Activated naive CD8-positive, alpha-beta T cell (primary cell): ENCODE data around the gene C9orf153.

Source experiments
- H3K27ac Mint-ChIP-seq: one replicate; pipeline ENCODE4 v1.8.0; 2021; ENCODE audit warnings: mixed read lengths
- H3K27me3 Mint-ChIP-seq: one replicate; pipeline ENCODE4 v1.8.0; 2021; ENCODE audit warnings: mixed read lengths
- H3K36me3 Mint-ChIP-seq: one replicate; pipeline ENCODE4 v1.8.0; 2021; ENCODE audit warnings: mixed read lengths
- H3K4me1 Mint-ChIP-seq: one replicate; pipeline ENCODE4 v1.8.0; 2021; ENCODE audit warnings: low read depth, mixed read lengths
- H3K4me3 Mint-ChIP-seq: one replicate; pipeline ENCODE4 v1.8.0; 2021; ENCODE audit warnings: mild to moderate bottlenecking, mixed read lengths
- H3K9me3 Mint-ChIP-seq: one replicate; pipeline ENCODE4 v1.8.0; 2021; ENCODE audit warnings: low read depth, mixed read lengths

Gene C9orf153

GRCh38 chr9:86281593-86282076, 22.2 kb upstream of the C9orf153 start:
- peaks cover 53% of the 10 kb centered on the region for H3K4me1 Mint-ChIP-seq
- peak overlapping the region; percentile 99 for H3K27ac Mint-ChIP-seq
- H3K4me3 Mint-ChIP-seq: peak overlapping the region; percentile 97
- no peaks in the 10 kb centered on the region for H3K9me3 Mint-ChIP-seq
- peaks cover 6% of the 10 kb centered on the region for H3K36me3 Mint-ChIP-seq
- no peaks in the 10 kb centered on the region for H3K27me3 Mint-ChIP-seq

- Mint-ChIP-seq H3K27me3 (no peaks in the 10 kb centered on the region), H3K4me3 (peak overlapping the region; percentile 97), H3K4me1 (peaks cover 56% of the 10 kb centered on the region), H3K36me3 (peaks cover 6% of the 10 kb centered on the region), H3K9me3 (no peaks in the 10 kb centered on the region), H3K27ac (no peak overlapping the region)
Measured at GRCh38 chr9:86280580-86280979, 21.1 kb upstream of the C9orf153 start.

GRCh38 chr9:86279839-86280238, 20.4 kb upstream of the C9orf153 start:
- Mint-ChIP-seq H3K36me3 (peaks cover 6% of the 10 kb centered on the region), H3K27ac (peak overlapping the region; percentile 36), H3K9me3 (no peaks in the 10 kb centered on the region), H3K27me3 (no peaks in the 10 kb centered on the region), H3K4me1 (peaks cover 58% of the 10 kb centered on the region), H3K4me3 (peak overlapping the region; percentile 77)

- no peaks in the 10 kb centered on the region for H3K9me3 Mint-ChIP-seq
- H3K36me3 Mint-ChIP-seq: peaks cover 15% of the 10 kb centered on the region
- no peak overlapping the region for H3K27ac Mint-ChIP-seq
- no peak overlapping the region for H3K4me3 Mint-ChIP-seq
- peaks cover 50% of the 10 kb centered on the region for H3K4me1 Mint-ChIP-seq
- no peaks in the 10 kb centered on the region for H3K27me3 Mint-ChIP-seq
Measured at GRCh38 chr9:86277072-86277471, 17.6 kb upstream of the C9orf153 start.

GRCh38 chr9:86275962-86276361, 16.5 kb upstream of the C9orf153 start:
- Mint-ChIP-seq H3K27me3 (no peaks in the 10 kb centered on the region), H3K9me3 (no peaks in the 10 kb centered on the region), H3K4me1 (peaks cover 44% of the 10 kb centered on the region), H3K4me3 (no peak overlapping the region), H3K27ac (no peak overlapping the region), H3K36me3 (peaks cover 23% of the 10 kb centered on the region)

- Mint-ChIP-seq H3K4me1 (peaks cover 37% of the 10 kb centered on the region), H3K4me3 (no peak overlapping the region), H3K36me3 (peaks cover 23% of the 10 kb centered on the region), H3K27me3 (no peaks in the 10 kb centered on the region), H3K9me3 (no peaks in the 10 kb centered on the region), H3K27ac (no peak overlapping the region)
Measured at GRCh38 chr9:86274821-86275643, 15.6 kb upstream of the C9orf153 start.

GRCh38 chr9:86272221-86272620, 12.8 kb upstream of the C9orf153 start:
- Mint-ChIP-seq H3K4me1 (peaks cover 19% of the 10 kb centered on the region), H3K4me3 (no peak overlapping the region), H3K27me3 (no peaks in the 10 kb centered on the region), H3K27ac (no peak overlapping the region), H3K36me3 (peaks cover 22% of the 10 kb centered on the region), H3K9me3 (no peaks in the 10 kb centered on the region)

- no peak overlapping the region for H3K27ac Mint-ChIP-seq
- peaks cover 16% of the 10 kb centered on the region for H3K36me3 Mint-ChIP-seq
- H3K27me3 Mint-ChIP-seq: no peaks in the 10 kb centered on the region
- H3K4me1 Mint-ChIP-seq: peaks cover 3% of the 10 kb centered on the region
- H3K9me3 Mint-ChIP-seq: no peaks in the 10 kb centered on the region
- no peak overlapping the region for H3K4me3 Mint-ChIP-seq
Measured at GRCh38 chr9:86263876-86264275, 4.4 kb upstream of the C9orf153 start.

- peaks cover 13% of the 10 kb centered on the region for H3K36me3 Mint-ChIP-seq
Measured at GRCh38 chr9:86262492-86262891, 3.0 kb upstream of the C9orf153 start.

GRCh38 chr9:86257391-86257790, 2.1 kb downstream of the C9orf153 start:
- Mint-ChIP-seq H3K27ac (no peak overlapping the region), H3K4me1 (no peaks in the 10 kb centered on the region), H3K36me3 (peaks cover 7% of the 10 kb centered on the region), H3K9me3 (no peaks in the 10 kb centered on the region), H3K4me3 (no peak overlapping the region), H3K27me3 (no peaks in the 10 kb centered on the region)

More at GRCh38 chr9:86262492-86262891, 3.0 kb upstream of the C9orf153 start:
- H3K9me3 Mint-ChIP-seq: no peaks in the 10 kb centered on the region
- H3K4me3 Mint-ChIP-seq: no peak overlapping the region
- no peak overlapping the region for H3K27ac Mint-ChIP-seq
- H3K27me3 Mint-ChIP-seq: no peaks in the 10 kb centered on the region
- H3K4me1 Mint-ChIP-seq: peaks cover 1% of the 10 kb centered on the region

GRCh38 chr9:86256653-86257052, 2.8 kb downstream of the C9orf153 start:
- H3K9me3 Mint-ChIP-seq: no peaks in the 10 kb centered on the region
- no peak overlapping the region for H3K4me3 Mint-ChIP-seq
- H3K27me3 Mint-ChIP-seq: no peaks in the 10 kb centered on the region
- H3K4me1 Mint-ChIP-seq: no peaks in the 10 kb centered on the region
- H3K27ac Mint-ChIP-seq: no peak overlapping the region
- H3K36me3 Mint-ChIP-seq: peaks cover 7% of the 10 kb centered on the region

- Mint-ChIP-seq H3K9me3 (no peaks in the 10 kb centered on the region), H3K27me3 (no peaks in the 10 kb centered on the region), H3K27ac (no peak overlapping the region), H3K4me3 (no peak overlapping the region), H3K4me1 (no peaks in the 10 kb centered on the region), H3K36me3 (peaks cover 12% of the 10 kb centered on the region)
Measured at GRCh38 chr9:86253577-86253976, 5.9 kb downstream of the C9orf153 start.

- Mint-ChIP-seq H3K27ac (no peak overlapping the region), H3K27me3 (no peaks in the 10 kb centered on the region), H3K4me3 (no peak overlapping the region), H3K4me1 (no peaks in the 10 kb centered on the region), H3K36me3 (peaks cover 12% of the 10 kb centered on the region), H3K9me3 (no peaks in the 10 kb centered on the region)
Measured at GRCh38 chr9:86252870-86253269, 6.6 kb downstream of the C9orf153 start.

GRCh38 chr9:86250123-86250522, 9.3 kb downstream of the C9orf153 start:
- H3K27ac Mint-ChIP-seq: no peak overlapping the region
- no peaks in the 10 kb centered on the region for H3K4me1 Mint-ChIP-seq
- no peak overlapping the region for H3K4me3 Mint-ChIP-seq
- no peaks in the 10 kb centered on the region for H3K27me3 Mint-ChIP-seq
- peaks cover 11% of the 10 kb centered on the region for H3K36me3 Mint-ChIP-seq
- H3K9me3 Mint-ChIP-seq: no peaks in the 10 kb centered on the region

- H3K27me3 Mint-ChIP-seq: no peaks in the 10 kb centered on the region
- H3K36me3 Mint-ChIP-seq: peaks cover 7% of the 10 kb centered on the region
- H3K4me3 Mint-ChIP-seq: no peak overlapping the region
- H3K4me1 Mint-ChIP-seq: no peaks in the 10 kb centered on the region
- no peaks in the 10 kb centered on the region for H3K9me3 Mint-ChIP-seq
- no peak overlapping the region for H3K27ac Mint-ChIP-seq
Measured at GRCh38 chr9:86248746-86249145, 10.7 kb downstream of the C9orf153 start.

- no peaks in the 10 kb centered on the region for H3K4me1 Mint-ChIP-seq
- no peaks in the 10 kb centered on the region for H3K27me3 Mint-ChIP-seq
- peaks cover 7% of the 10 kb centered on the region for H3K36me3 Mint-ChIP-seq
- no peak overlapping the region for H3K4me3 Mint-ChIP-seq
- no peak overlapping the region for H3K27ac Mint-ChIP-seq
- H3K9me3 Mint-ChIP-seq: no peaks in the 10 kb centered on the region
Measured at GRCh38 chr9:86246752-86247161, 12.7 kb downstream of the C9orf153 start.
